Esophagus (tissue), 2 donors: ENCODE data around the gene ACLY. TPM values are rescaled to one million over a fixed set of nuclear protein-coding genes. Genes with fewer than 3 reads are reported as not detected.
"Not testable (repeated sequence)": the region's sequence is repeated elsewhere in the genome, so short reads cannot be mapped to it uniquely, and the experiment has no call there.

Source experiments
- H3K27ac ChIP-seq, 2 donors: one replicate each; pipeline ENCODE4 v1.5.1; 2013; ENCODE audit warnings: low read depth in 2 of 2, mild to moderate bottlenecking in 2 of 2, inconsistent platforms in 1 of 2, low read length in 1 of 2, moderate library complexity in 1 of 2
- H3K27me3 ChIP-seq, 2 donors: one replicate each; pipeline ENCODE4 v1.6.1; 2013; ENCODE audit warnings: low read length in 2 of 2, control low read depth in 1 of 2, mild to moderate bottlenecking in 1 of 2; ENCODE audit not compliant: insufficient read depth in 2 of 2, control insufficient read depth in 1 of 2
- H3K36me3 ChIP-seq, 2 donors: one replicate each; pipeline ENCODE4 v1.6.1; 2013; ENCODE audit warnings: low read length in 1 of 2; ENCODE audit not compliant: control insufficient read depth in 2 of 2, insufficient read depth in 2 of 2
- H3K4me1 ChIP-seq, 2 donors: one replicate each; pipeline ENCODE4 v1.6.1; 2013; ENCODE audit warnings: low read length in 1 of 2; ENCODE audit not compliant: control insufficient read depth in 2 of 2, insufficient read depth in 2 of 2
- H3K4me3 ChIP-seq, 2 donors: one replicate each; pipeline ENCODE4 v1.5.1; 2013; ENCODE audit warnings: low read length in 2 of 2, mild to moderate bottlenecking in 2 of 2, low read depth in 1 of 2, moderate library complexity in 1 of 2
- H3K9me3 ChIP-seq, 2 donors: one replicate each; pipeline ENCODE4 v1.6.1; 2013; ENCODE audit warnings: mild to moderate bottlenecking in 2 of 2, low read depth in 1 of 2, low read length in 1 of 2, moderate library complexity in 1 of 2; ENCODE audit not compliant: control insufficient read depth in 2 of 2, insufficient read depth in 1 of 2
- WGBS, 2 donors: extraction: QIAGEN DNeasy Blood & Tissue Kit; methylation state at CpG; one replicate each; pipeline ENCODE4 v1.1.7; 2013; 5-methylcytosine and 5-hydroxymethylcytosine counted together
- polyA plus RNA-seq, 2 donors: library from polyadenylated mRNA; stranded (reverse); fragments of 200-250 nt; gene quantifications; one replicate each; pipeline ENCODE4 v1.2.3, GENCODE V29; 2013
- donor health status: healthy with polysubstance abuse.
- donor health status: Bipolar disorder and iron deficiency.

The ACLY gene
- polyA plus RNA-seq, 2 donors: 16.4 to 27.1 TPM

DNA sequence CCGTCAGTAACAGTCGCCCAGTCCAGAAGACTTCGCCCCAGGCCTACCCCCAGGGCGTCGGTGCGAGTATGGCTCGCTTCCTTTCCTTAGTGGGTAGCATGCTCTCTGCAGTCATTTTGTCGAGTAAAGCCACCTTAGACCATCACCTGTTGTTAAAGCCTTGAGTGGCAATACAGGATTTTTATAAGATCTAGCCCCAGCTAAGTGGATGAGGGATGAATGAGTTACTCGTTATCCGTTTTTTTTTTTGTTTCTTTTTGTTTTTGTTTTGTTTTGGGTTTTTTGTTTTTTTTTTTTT, 53.2 kb downstream of the ACLY start:
- Histone ChIP-seq H3K27me3 (no peaks in the 10 kb centered on the region), H3K27ac (peak overlapping the region; percentile 81 to 95), H3K9me3 (no peaks in the 10 kb centered on the region), H3K36me3 (peaks cover 0 to 5% of the 10 kb centered on the region in 2 donors), H3K4me3 (peak overlapping the region; percentile 77 to 78), H3K4me1 (peaks cover 0 to 7% of the 10 kb centered on the region in 2 donors)
- 1% methylated on average over 10 of the region's 10 CpGs for WGBS, 2 donors

DNA sequence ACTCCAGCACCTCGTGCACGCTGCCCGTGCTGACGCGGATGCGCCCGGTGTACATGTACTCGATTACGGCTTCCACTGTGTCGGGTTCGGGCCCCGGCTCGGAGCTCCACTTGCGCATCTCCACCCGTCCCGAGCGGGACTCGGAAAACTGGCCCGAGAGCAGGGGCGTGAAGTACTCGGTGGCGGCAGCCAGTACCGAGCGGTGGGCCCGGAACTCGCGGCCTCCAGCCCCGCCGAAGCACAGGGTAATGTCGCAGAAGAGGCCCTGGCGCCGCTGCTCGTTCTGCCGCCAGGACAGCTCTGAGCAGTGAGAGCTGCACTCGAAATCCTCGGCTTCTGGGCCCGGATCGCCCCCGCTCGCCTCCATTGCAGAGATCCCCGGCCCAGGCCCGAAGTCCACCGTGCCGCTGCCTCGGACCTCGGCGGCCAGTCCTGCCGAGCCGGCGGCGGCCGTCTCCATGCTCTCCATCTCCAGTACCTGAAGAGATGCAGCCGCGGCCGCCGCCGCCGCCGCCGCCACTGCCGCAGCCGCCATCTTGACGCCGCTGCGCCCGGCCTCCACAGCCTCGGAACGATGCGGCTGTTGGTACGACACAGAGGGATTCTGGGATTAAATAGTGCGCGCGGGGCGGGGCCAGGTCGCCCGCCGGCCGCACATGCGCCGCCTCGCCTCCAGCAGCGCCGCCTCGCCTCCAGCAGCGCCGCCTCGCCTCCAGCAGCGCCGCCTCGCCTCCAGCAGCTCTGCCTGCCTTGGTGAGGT, 53.7 kb downstream of the ACLY start, which contains the start of gene KLHL11:
Gene KLHL11 (minus strand): TSS at position 588 of the 760 bp plus-strand sequence. CDS start 53 bp downstream, at position 535.
- WGBS, 2 donors: 0% methylated on average over 70 to 90 of the region's 90 CpGs
- H3K9me3 ChIP-seq: no peaks in the 10 kb centered on the region
- H3K4me1 ChIP-seq: peaks cover 0 to 7% of the 10 kb centered on the region in 2 donors
- peak within 1 kb of the TSS; percentile 82 to 95 for H3K27ac ChIP-seq
- H3K27me3 ChIP-seq: no peaks in the 10 kb centered on the region
- peaks cover 0 to under 1% of the 10 kb centered on the region in 2 donors for H3K36me3 ChIP-seq
- H3K4me3 ChIP-seq: peak within 1 kb of the TSS; percentile 77 to 78

DNA sequence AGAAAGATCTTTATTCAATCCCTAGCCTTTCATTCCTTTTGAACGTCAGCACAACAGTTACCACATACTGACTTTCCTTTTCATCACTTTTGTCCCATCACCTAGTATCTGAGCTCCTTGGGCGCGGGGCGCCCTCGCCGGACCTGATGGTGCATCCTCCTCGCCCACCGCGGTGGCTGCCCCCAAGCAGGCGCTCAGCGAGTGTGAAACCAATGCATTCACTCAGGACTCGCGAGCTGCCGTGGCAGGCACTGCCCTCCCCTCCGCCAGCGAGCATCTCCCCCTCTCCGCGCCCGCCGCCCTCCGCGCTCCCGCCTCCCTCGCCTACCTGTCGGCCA, 54.3 kb downstream of the ACLY start:
- peak overlapping the region; percentile 77 to 78 for H3K4me3 ChIP-seq
- no peaks in the 10 kb centered on the region for H3K9me3 ChIP-seq
- H3K27me3 ChIP-seq: no peaks in the 10 kb centered on the region
- H3K36me3 ChIP-seq: no peaks in the 10 kb centered on the region
- WGBS, 2 donors: 0 to 1% methylated on average over 20 to 25 of the region's 25 CpGs
- H3K4me1 ChIP-seq: peaks cover 0 to 7% of the 10 kb centered on the region in 2 donors
- H3K27ac ChIP-seq: peak overlapping the region; percentile 82 to 95

DNA sequence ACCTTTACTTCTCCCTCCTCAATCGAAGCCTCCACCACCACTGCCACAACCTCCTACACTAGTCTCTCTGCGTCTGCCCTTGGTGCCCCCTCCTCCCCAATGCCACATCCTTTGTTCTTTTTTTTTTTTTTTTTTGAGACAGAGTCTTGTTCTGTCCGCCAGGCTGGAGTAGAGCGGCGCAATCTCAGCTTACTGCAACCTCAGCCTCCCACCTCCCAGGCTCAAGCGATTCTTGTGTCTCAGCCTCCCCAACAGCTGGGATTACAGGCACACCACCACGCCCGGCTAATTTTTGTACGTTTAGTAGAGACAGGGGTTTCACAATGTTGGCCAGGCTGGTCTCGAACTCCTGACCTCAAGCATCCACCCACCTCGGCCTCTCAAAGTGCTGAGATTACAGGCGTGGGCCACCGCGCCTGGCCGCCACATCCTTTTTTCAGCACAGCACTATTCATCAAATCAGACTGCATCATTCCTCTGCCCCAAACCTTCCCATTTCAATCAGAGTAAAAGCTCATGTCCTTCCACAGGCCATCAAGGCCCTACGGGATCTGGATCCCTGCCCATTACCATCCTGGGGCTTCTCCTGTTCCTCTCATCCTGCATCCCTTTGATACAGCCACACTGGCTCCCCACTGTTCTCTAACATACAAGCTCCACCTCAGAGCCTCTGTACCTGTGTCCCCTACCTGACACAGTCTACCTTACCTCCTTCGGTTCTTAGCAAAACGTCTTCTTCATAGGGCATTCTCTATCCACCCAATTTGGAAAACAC, 55.5 kb downstream of the ACLY start:
- no peaks in the 10 kb centered on the region for H3K27me3 ChIP-seq
- no peaks in the 10 kb centered on the region for H3K36me3 ChIP-seq
- peaks cover 0 to 7% of the 10 kb centered on the region in 2 donors for H3K4me1 ChIP-seq
- no peaks in the 10 kb centered on the region for H3K9me3 ChIP-seq
- WGBS, 2 donors: 60 to 62% methylated on average over 18 of the region's 18 CpGs
- H3K4me3 ChIP-seq: peak overlapping the region in 1 of 2 donors; percentile 77
- H3K27ac ChIP-seq: no peak overlapping the region

DNA sequence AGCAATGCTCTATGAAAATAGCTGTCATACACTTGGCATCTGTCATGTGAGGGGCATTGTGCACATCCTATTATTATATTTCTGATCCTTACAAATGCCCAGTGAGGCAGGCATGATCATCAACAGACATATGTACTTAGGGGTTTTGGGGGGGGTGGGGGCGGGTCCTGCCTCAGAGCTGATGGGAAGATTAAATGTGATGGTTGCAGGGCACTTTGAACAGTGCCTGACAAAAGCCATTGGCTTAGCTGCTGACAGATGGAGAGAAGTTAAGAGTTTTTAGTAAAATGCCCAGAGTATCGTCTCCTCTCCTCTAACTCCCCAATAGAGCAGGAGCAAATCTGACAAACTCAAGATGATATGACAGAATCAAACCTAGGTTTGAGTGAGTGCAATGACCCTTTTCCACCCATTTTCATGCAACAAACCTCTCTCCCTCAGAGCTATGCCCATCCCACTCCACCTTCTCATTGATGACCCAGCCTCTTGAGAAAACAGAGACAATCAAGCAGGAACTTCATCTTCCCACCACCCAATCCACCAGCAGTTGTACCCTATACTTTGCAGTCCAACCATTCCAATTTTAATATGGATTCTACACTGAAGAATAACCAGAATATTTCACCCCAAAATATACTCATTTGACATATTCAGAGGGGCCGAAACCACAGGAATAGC, 58.4 kb downstream of the ACLY start:
- peaks cover 0 to 7% of the 10 kb centered on the region in 2 donors for H3K4me1 ChIP-seq
- no peak overlapping the region for H3K4me3 ChIP-seq
- no peaks in the 10 kb centered on the region for H3K27me3 ChIP-seq
- no peaks in the 10 kb centered on the region for H3K9me3 ChIP-seq
- H3K36me3 ChIP-seq: no peaks in the 10 kb centered on the region
- WGBS, 2 donors: 75 to 81% methylated on average over 3 of the region's 3 CpGs
- no peak overlapping the region for H3K27ac ChIP-seq

DNA sequence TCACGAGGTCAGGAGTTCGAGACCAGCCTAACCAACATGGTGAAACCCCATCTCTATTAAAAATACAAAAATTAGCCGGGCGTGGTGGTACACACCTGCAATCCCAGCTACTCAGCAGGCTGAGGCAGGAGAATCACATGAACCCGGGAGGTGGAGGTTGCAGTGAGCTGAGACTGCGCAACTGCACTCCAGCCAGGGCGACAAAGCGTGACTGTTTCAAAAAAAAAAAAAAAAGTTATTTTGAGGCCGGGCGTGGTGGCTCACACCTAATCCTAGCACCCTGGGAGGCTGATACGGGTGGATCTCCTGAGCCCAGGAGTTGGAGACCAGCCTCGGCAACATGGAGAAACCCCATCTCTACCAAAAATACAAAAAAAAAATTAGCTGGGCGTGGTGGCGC, 67.4 kb downstream of the ACLY start:
- not testable (repeated sequence) for H3K9me3 ChIP-seq, H3K4me3 ChIP-seq, H3K27me3 ChIP-seq, H3K4me1 ChIP-seq, H3K27ac ChIP-seq
- peaks cover 9 to 14% of the 10 kb centered on the region in 2 donors for H3K36me3 ChIP-seq
- 79 to 87% methylated on average over 14 of the region's 14 CpGs for WGBS, 2 donors

DNA sequence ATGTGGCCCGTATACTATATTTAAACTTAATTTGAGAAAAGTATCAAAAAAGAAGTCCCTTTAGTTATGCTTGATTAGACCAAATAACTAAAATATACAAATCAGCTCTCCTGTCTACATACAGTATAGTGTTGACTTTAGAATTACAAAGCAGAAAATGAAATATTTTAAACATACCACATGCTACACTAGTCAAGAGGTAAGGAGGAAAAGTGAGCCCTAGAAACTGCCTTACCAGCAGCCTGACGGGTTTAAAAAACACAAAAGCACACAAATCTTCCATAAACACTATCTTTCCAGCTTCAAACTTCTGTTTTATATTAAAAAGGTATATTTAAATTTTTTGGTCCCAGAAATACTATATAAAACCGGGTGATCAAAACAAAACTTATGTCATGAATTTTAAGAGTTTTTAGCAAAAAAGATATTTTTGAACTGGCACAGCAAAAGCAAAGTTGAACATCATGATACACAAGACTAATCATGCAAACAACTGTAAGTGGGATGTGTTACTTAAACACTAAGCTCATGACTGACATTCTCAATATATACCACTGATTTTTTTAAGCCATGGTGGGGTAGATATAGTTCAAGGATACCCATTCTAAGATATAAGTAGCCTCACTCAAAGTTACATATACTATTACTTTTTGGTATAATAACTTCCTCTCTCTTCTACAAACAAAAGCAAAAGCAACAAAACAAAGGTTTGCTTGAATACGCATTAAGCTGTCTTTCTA, 69.3 kb downstream of the ACLY start:
- Histone ChIP-seq H3K36me3 (peaks cover 6 to 11% of the 10 kb centered on the region in 2 donors), H3K27me3 (no peaks in the 10 kb centered on the region), H3K4me1 (no peaks in the 10 kb centered on the region), H3K27ac (no peak overlapping the region), H3K9me3 (no peaks in the 10 kb centered on the region), H3K4me3 (no peak overlapping the region)
- 73 to 74% methylated on average over 4 of the region's 4 CpGs for WGBS, 2 donors

DNA sequence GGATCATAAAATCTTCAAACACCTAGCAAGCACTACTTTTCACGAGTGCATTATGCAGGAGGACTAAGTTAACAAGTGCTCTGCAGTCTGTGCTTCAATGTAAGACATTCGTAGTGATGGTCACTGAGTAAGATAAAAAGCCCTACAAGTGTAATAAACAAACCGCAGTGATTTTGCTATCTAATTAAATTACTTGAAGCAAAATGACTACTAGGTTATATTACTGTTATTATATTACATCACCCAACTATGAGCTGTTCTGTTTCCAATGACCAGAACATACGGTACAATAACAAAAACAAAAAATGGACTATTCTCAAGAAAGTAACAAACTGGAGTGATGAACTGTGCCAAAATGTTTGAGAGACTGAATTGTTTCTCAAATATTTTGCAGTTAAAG, 70.0 kb downstream of the ACLY start:
- 65 to 81% methylated on average over 4 of the region's 4 CpGs for WGBS, 2 donors
- H3K27ac ChIP-seq: no peak overlapping the region
- no peaks in the 10 kb centered on the region for H3K27me3 ChIP-seq
- no peaks in the 10 kb centered on the region for H3K9me3 ChIP-seq
- H3K36me3 ChIP-seq: peaks cover 3 to 6% of the 10 kb centered on the region in 2 donors
- H3K4me3 ChIP-seq: no peak overlapping the region
- H3K4me1 ChIP-seq: no peaks in the 10 kb centered on the region

DNA sequence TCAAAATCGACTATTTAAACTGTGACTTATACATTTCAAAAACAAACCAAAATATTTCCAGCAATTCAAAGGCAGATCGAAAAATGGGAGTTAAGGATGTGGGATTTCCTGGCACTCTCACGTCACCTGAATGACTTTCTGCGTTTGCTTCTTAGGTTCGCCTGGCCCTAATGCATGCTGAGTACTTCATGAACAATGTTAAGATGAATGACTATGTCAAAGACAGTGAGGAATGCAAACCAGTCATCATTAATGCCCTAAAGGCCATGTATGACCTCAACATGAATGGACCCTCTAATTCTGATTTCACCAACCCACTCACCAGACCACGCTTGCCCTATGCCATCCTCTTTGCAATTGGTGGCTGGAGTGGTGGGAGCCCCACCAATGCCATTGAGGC, 73.8 kb downstream of the ACLY start:
- H3K36me3 ChIP-seq: peaks cover 0 to 4% of the 10 kb centered on the region in 2 donors
- 89 to 91% methylated on average over 6 of the region's 6 CpGs for WGBS, 2 donors

More for the DNA sequence above, 73.8 kb downstream of the ACLY start:
- Histone ChIP-seq H3K4me1 (no peaks in the 10 kb centered on the region), H3K27ac (no peak overlapping the region), H3K4me3 (no peak overlapping the region), H3K27me3 (no peaks in the 10 kb centered on the region), H3K9me3 (no peaks in the 10 kb centered on the region)
